8988T (cell line): ENCODE measurements around the gene SMIM28.

ENCODE experiments used
- DNase-seq: peaks from one replicate; pipeline ENCODE4 v3.0.0; 2011

Gene SMIM28

DNA sequence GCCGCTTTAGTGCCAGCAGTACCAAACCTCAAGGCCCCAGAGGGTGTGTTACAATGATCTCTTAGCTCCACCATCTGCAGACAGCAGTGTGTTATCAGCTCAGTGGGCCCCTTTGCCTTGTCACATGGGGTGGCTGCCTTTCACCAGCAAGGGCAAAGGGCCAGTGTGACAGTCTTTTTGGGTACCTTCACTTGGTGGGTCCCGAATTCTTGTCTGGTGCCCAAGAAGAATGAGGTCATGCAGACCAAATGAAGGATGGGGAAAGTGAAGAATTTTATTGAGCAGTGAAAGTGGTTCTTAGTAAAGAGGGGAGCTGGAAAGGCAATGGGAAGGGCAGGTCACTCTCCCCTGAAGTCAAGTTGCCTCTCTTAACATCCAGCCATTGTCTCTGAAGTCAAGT, 2.9 kb upstream of the SMIM28 start:
- no peak for DNase-seq

DNA sequence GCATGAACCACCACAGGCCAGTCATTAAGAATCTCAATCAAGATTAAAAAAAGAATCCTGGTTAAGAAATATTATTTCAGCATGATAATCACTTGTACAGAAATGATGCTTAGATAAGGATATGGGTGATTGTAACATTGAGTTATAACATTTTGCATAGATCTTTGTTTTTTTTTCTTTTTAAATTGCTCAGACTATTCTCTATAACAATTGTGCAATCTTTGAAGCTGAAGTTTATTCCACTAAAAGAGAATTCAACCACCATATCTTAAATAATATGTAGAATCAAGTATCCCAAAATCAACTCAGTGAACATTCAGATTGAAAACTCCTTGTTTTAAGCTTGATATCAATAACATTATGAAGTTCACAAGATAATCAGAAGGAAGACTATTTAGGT, 663 bp upstream of the SMIM28 start:
- DNase-seq: no peak

DNA sequence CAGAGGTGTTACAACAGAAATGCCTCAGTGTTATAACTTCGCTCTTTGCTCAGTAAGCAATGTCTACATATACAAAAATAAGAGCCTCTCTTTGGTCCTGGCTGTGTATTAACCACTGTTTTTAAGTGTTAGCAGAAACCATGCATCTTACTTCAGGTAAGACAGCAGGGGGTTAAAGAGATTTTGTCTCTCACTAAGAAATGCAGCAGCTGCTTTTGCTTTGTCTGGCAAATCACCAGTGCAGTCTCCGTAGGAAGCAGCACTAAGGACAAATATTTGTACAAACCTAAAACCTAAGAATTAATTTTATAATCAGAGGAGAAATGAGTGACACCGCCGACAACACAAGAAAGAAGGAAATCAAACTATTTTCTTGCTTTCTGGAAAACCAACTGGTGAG, 758 bp downstream of the SMIM28 start:
- DNase-seq: no peak

DNA sequence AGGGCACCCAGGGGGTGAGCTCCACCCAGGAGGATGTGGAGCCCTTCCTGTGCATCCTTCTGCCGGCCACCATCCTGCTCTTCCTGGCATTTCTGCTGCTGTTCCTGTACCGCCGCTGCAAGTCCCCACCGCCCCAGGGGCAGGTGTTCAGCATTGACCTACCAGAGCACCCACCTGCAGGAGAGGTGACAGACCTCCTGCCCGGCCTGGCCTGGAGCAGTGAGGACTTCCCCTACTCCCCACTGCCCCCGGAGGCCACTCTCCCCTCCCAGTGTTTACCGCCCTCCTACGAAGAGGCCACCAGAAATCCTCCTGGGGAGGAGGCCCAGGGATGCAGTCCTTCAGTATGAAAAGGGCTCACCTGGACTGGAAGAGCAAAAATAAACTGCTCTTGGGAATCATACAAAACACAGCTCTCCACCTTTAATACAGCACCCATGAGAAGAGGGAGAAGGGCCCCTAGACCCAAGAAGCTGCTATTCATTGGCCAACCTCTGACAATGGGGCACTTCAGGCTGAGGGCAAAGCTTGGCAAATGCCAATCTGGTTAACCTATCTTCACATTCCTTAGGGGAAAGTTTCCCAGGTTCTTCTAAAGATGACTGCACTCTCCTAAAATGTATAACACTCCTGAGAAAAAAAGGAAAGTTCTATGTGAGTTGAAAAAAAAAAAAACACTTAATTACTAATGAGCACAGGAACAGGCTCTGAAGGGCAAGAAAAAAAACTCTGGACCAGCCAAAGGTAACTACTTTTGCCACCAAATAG, 5.0 kb downstream of the SMIM28 start:
- no peak for DNase-seq

DNA sequence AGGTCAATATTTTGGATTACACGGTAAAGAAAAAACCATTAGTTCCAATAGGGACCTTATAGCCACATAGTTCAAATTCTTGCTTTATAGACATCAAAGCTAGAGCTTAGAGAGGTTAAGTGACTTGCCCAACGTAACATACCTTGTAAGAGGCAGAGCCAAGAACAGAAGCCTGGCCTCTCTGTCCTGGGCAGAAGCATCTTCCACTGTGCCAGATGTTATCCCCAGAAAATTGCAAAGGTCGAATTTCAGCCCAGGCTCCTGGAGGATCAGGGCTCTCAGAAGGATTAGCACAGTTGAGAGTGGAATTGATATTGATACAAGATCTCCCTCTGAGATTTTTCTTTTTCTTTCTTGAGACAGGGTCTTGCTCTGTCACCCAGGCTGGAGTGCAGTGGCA, 6.1 kb downstream of the SMIM28 start:
- DNase-seq: no peak

DNA sequence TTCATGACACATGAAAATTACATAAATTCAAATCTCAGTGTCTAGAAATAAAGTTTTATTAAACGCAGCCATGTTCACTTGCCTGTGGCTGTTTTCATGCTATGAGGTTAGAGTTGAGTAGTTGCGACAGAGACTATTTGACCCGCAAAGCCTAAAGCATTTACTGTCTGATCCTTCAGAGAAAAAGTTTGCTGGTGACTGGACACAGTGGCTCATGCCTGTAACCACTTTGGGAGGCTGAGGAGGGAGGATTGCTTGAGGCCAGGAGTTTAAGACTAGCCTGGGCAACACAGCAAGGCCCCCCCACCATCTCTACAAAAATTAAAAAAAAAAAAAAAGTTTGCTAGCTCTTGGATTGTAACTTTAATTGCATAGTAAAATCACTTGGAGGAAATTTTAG, 9.2 kb downstream of the SMIM28 start:
- no peak for DNase-seq

DNA sequence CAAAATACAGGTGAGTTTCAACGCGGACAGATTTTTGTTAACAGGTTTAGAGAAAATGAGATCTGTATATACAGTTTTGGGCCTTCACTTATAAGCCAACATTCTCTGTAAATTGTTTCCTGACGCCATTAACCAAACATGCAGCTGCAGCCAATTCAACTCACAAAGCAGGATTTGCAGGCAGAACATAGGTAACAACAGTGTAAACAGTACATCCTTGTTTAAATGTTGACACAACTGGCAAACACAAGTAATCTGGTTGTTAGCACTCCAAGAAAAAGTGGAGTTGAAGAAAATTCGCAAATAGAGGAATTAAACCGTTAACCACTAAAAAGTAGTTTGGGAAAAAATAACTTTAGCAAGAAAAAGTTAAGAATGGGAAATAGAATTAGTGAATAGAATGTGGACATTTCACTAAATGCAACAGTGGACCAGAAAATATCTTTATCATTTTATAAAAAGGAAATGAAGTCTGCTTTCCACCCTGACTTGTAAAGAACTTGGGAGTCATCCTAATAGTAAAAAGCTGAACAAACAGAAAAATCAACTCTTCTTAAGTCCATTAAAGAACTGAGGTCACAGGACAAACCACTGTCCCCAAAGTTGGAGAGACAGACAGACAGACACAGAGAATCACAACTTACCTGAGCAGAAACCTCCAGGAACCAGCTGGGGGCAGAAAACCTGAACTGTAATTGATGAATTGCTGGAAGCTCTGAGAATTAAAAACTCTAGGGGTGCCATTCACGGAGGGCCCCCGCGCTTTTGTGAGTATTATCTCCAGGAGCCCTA, 10.1 kb downstream of the SMIM28 start:
- no peak for DNase-seq

DNA sequence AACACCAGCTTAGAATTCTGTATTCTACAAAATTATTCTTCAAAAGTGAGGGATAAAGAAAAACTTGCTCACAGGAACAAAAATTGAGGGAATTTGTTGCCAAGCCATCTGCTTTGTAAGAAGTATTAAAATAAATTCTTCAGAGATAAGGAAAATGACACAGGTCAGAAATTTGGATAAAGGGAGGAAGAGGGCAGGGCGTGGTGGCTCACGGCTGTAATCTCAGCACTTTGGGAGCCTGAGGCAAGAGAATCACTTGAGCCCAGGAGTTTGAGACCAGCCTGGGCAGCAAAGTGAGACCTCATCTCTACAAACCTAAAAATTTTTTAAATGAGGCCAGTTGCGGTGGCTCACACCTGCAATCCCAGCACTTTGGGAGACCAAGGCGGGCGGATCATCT, 11.8 kb downstream of the SMIM28 start:
- no peak for DNase-seq

DNA sequence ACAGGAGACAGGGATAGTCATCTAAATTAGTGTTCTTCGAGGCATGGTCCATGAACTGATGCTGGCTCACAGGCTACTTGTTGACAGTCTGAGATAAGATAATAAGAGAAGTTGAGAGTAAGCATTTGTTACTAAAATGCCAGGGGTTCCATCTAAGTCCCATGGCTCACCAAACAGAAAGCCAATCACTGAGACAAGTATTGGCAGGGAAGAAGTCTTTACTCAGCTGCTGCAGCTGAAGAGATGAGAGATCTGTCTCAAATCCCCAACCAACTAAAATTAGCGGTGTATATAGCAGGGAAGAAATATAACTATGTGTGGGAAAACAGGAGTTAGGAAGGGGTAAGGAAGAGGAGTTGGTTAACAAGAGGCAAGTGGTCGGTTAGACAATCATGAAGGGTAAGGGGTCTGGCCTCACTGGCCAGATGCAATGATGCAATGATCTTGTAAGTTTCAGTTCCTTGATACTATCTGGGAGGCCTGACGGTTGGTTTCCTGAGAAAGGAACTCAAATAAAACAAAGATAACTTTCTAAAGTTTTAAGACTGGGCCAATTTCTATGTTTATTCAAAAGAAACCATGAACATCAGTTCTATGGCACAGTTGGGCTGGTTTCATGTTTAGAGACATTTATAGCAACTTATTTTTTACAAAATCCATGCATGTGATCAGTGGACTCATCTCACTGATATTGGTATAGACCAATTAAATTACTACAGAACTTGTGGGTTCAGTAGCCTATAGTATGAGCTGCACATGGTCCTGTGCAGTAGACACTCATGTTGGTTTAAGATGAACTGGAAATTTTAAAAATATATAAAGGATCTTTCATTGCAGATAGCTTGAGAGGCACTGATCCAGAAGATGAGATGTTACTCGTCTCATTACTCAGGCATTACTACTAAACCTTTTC, 16.4 kb downstream of the SMIM28 start:
- no peak for DNase-seq

DNA sequence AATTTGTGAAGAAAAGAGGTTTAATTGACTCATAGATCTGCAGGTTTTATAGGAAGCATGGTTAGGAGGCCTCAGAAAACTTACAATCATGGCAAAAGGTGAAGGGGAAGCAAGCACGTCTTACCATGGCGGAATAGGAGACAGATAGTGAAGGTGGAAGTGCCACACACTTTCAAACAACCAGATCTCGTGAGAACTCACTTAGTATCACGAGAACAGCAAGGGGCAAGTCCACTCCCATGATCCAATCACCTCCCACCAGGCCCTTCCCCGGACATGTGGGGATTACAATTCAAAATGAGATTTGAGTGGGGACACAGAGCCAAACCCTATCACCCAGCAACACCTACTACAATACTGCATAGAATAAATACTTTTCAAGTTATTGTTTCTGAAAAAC, 19.0 kb downstream of the SMIM28 start:
- DNase-seq: no peak

DNA sequence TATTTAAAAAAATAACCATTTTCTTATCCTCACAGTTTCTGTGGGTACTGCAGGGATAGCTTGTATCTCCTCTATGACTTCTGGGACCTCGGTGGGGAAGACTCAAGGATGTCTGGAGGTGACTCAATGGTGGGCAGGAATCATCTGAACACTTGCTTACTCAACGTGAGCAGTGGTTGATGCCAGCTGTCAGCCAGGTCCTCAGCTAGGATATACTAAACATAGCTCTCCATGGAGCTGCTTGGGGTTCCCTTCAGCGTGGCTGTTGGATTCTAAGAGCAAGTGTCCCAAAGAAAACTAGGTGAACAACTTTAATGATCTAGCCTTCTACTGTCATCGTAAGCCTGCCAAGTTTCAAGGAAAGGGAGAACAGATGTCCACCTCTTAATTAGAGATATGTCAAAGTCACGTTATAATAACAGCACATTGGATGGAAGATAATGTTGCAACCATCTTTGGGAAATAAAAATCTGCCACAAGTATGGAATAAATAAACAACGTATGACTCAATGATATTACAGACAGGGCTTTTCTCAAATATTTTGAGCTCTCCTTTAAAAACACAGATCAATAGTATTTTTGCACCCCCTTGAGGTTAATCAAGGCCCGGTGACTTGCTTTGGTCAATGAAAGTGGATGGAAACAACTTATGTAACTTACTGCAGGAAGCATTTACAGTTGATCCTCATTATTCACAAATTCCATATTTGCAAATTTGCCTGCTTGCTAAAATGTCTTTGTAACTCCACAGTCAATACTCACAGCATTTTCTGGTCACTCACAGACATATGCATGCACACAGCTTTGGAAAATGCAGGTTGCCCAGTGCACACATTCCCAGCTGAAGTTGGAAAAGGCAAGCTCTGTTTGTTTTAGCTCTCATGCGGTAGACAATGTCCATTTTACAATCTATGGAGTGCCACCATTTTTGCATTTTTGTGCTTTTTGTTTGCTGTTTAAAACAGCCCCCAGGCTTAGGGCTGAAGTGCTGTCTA, 19.7 kb downstream of the SMIM28 start:
- DNase-seq: no peak

DNA sequence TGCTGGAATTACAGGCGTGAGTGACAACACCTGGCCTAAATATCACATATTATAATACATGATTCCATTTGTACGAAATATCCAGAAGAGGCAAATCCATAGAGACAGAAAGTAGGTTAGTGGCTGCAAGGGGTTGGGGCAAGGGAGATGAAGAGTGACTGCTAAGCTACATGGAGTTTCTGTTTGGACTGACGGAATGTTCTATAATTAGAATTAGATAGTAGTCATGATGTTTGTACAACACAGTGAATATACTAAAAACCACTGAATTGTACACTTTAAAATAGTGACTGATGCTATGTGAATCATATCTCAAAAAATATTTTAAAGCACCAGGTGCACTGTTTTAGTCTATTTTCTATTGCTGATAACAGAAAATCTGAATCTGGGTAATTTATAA, 22.6 kb downstream of the SMIM28 start:
- DNase-seq: no peak

DNA sequence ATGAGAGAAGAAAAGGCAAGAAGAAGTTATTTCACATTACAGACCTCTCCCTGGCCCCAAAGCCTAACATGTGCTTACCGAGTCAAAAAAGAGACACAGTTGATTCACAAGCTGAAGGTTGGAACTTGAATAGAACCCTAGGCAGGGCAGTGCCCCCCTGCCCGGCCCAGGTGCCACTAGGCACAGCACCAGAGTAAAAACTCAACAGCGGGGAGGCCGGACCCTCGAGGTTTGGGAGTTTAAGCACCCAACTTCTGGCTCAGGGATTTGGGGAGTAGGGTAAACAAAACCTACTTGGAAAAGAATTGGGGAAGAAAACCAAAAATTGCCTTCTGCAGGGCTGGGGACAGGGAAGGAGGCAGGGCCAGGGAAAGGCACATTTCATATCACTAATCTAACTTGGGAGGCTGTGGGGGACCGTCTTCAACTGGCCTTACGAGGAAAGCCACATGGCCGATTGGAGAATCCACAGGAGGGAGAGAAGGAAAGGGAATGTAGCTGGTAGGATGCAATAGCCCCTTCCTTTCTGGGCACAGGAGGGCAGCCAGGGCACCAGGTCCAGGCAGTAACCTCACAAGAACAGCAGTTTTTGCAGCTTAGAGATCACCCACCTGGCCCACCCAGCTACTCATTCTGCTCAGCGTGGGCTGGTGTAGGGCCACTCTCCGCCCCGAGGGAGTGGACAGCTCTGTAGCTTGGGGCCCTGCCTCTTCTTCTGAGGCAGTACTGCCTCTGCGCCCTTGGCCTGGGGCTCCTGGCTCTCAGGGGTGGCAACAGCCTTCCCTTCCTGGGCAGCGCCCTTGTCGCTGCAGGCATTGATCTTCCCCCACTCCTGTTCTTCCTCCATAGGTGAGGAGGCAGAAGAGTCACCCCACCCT, 24.5 kb downstream of the SMIM28 start:
- no peak for DNase-seq

DNA sequence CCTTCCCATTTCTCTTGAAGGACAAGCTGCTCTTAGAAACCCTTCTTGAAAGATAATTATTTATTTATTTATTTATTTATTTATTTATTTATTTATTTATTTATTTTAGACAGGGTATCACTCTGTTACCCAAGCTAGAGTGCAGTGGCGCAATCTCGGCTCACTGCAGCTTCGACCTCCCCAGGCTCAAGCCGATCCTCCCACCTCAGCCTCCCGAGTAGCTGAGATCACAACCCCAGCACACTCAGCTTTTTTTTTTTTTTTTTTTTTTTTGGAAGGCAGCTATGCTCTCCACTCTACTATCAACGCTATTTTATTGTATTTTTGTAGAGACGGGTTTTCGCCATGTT, 25.1 kb downstream of the SMIM28 start:
- no peak for DNase-seq

DNA sequence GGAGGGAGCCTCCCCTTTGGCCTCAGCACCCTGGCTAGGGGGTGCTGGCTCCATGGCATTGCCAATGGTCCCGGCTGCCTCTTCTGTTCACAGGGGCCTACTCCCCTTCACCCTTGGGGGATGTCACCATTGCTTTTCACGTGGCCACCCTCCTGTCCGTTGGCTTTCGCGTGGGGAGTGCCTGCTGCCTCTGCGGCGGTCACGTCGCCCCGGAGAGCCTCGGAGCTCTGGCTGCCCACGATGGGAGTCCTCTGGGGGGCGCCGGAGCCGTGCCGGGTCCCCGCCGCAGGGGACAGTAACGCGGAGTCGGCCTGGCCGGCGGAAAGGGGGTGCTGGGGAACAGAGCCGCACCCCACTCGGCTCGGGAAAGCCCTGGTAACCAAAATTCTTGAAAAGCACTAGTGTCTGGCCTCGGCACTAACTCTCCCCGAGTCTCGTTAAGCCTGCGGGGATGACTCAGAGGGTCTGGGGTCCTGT, 25.7 kb downstream of the SMIM28 start:
- DNase-seq: peak; percentile 52

DNA sequence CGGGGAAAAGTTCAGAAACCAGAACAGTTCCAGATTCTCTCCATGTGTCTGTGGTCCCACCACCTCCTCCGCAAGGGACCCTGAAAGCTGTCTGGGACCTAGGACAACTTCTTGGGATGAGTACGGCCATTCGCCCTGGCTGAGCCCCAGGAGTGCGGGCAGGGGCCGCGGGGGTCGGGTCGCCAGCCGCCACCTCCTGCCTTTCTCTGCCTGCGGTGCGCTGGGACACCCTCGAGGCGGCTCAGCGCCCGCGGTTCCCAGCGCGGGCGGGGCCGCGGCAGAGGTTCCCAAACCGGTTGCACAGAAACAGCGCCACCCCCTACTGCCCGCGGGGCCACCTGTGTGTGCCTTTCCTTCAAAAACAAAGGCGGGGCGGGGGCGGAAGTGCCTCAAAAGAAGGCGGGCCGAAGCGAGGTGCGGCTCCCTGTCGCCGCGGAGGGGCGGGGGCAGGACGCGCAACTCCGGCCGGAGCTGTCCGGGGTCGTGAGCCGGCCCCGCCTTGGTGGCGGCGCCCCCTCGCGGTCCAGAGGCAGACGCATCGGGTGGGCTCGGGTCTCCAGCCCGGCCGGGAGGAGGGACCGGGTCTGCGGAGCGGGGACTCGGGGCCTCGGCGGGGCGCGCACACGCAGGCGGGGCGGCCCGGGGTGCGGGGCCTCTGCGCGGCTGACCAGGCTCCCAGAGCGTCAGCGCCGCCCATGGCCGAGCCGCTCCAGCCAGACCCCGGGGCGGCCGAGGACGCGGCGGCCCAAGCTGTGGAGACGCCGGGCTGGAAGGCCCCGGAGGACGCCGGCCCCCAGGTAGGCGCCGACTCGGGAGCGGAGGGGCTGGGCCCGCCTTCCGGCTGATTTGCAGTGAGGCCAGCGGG, 26.3 kb downstream of the SMIM28 start, which contains the start of gene HEBP2:
TSS of gene HEBP2 (plus strand) at position 423 of the 865 bp plus-strand sequence. CDS start at position 696, 273 bp downstream.
- peak; percentile 88 for DNase-seq

DNA sequence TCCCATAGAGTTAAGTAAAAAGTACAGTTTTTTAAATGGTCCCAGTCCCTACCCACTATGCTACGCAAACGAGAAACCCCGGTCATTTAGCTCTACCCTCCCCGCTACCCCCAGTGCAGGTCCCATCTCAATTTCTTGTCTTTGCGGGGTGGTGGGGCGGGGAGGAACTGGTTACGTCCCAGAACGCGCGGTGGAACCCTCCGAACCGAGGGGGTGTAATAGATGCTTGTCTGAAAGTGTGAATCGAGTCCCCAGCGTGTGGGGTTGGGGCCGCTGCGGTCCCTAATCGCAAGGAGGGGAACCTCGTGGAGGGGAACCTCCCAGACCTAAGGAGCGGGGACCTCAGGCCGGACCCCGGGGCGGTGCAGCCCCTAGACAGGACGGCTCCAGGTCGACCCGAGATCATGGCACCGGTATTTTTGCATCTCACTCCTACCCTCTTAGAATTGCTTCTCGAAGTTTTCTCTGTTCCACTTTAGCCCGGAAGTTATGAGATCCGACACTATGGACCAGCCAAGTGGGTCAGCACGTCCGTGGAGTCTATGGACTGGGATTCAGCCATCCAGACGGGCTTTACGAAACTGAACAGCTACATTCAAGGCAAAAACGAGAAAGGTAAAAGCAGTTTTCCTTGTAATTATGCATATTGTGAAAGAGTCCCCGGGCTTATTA, 27.1 kb downstream of the SMIM28 start:
- DNase-seq: no peak

DNA sequence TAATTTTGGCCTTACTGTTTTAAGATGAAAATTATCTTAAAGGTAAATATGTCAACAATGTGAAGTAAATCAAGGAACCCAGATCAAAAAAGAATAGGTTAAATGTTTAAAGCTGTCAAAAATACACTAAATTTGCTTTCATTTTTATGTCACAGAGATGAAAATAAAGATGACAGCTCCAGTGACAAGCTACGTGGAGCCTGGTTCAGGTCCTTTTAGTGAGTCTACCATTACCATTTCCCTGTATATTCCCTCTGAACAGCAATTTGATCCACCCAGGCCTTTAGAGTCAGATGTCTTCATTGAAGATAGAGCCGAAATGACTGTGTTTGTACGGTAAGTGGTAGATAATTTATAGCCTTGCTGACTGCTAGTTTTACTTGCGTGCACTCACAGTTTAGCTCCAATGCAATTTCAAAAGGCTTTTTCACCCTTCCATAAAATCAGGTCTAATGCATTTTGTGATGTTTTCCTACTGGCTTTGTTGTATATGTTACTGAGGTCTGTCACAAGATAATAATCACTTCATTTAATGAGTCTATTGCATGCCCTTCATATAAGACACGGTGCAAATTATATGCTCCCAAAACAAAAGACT, 28.2 kb downstream of the SMIM28 start:
- no peak for DNase-seq

DNA sequence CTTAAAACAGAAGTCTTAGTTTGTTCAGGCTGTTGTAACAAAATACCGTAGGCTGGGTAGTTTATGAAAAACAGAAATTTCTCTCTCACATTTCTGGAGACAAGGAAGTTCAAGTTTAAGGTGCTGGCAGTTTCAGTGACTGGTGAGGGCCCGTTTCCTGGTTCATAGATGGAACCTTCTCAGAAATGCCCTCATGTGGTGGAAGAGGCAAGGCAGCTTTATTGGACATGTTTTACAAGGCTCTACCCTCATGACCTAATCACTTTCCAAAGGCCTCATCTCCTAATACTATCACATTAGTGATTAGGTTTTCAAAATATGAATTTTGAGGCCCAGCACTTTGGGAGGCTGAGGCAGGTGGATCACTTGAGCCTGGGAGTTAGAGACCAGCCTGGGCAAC, 28.7 kb downstream of the SMIM28 start:
- no peak for DNase-seq
